Activated CD8-positive, alpha-beta memory T cell treated with anti-CD3 and anti-CD28 coated beads for 24 hours (primary cell): ENCODE results near the gene BOD1.

Experiments
- DNase-seq: peaks from one replicate; pipeline ENCODE4 v3.0.0-alpha.2; 2020

Gene BOD1

DNA sequence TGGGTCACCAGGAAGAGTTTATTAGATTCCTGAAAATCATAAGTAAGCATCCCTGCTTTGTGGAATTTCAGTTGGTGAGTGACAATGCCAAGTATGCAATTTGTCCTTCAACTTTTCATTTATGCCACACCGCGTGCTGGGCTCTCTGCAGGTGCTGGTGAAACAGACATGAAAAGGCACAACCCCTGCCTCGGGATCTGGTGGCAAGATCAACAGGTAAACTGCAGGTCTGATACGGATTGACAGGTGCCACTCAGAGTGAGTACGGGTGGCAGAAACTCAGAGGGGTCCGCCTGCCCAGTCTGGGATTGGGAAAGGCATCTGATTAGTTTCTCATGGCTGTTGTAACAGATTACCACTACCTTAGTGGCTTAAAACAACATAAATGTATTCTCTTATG is 40.5 kb downstream of the BOD1 start:
- DNase-seq: no peak

DNA sequence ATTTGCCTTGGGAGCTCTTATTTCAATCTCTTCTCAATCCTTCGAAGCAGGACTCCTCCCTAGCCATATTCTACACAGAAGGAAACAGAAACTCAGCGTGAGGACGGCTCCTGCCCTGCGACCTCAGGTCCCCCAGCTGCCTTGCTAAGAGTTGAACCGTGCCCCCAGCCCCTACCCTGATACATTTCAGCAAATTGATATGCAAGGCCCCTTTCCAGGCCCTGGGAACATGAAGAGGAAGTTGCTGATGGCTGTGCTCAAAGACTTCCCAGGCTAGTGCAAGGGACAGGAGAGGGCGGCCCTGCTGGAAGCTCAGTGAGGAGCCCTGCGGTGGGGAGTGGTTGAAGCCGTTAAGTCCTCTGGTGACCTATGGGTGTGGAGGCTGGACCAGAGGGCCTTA is 41.5 kb downstream of the BOD1 start:
- no peak for DNase-seq

DNA sequence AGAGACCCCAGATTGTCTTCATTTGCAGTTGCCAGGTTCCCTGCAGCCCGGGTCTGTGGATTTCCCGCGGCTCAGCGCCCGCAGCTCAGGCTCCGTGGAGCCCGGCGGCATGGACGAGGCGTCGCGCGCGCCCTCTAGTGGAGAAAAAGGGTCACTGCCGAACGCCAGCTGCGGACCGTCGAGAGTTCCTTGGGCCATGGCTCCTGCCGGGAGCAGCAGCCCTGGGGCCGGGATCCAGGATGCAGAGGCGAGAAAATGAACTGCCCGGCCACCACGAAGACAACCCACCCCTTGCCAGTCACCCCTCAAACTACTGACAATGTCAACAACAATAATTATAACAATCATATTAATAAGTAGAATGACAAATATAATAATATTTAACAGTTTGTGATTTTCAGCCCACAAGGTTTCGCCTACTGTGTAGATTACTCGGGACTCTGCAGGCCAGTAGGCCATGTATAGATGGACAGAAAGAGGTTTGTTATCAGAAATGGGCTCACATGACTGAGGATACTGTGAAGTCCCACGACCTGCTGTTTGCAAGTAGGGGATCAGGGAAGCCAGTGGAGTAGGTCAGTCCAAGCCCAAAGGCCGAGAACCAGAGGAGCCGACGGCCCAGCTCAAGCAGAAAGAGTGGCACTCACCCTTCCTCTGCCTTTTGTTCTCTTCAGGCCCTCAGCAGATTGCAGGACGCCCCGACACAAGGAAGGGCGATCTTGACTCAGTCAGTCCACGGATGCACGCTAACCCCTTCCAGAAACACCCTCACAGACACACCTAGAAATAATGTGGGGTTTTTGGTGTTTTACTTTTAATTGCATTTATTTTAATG is 43.1 kb downstream of the BOD1 start:
- DNase-seq: peak; percentile 86

DNA sequence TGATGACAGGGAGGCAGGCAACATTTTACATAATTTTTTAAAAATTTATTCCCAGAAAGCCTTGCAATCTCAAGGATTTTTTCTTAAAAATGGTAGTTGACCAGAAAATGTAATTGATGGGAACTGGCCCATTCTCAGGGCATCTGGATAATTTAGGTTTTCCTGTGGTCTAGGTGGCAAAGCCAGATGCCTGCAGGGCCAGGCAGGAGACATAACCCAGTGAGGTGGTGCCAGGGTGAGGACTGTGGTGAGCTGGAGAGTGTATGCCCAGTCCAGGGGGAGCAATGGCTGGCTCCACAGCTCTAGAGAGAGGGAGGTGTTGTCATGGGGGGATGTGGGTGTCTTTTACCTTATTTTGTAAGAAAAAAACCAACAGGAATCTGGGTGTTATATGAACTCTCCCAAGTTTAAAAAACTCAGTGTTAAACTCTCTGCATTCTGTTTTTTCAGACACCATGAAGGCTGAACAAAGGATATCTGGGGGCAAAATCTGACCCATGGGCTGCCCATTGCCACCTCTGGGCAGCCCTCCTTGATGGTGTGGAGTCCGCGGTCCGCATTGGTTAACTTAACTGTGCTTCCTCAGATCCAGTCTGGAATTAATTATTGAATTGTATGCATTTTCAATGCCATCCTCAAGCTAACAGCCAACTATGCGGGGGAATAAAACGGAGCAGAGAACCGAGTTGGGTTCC is 43.9 kb downstream of the BOD1 start:
- DNase-seq: no peak

DNA sequence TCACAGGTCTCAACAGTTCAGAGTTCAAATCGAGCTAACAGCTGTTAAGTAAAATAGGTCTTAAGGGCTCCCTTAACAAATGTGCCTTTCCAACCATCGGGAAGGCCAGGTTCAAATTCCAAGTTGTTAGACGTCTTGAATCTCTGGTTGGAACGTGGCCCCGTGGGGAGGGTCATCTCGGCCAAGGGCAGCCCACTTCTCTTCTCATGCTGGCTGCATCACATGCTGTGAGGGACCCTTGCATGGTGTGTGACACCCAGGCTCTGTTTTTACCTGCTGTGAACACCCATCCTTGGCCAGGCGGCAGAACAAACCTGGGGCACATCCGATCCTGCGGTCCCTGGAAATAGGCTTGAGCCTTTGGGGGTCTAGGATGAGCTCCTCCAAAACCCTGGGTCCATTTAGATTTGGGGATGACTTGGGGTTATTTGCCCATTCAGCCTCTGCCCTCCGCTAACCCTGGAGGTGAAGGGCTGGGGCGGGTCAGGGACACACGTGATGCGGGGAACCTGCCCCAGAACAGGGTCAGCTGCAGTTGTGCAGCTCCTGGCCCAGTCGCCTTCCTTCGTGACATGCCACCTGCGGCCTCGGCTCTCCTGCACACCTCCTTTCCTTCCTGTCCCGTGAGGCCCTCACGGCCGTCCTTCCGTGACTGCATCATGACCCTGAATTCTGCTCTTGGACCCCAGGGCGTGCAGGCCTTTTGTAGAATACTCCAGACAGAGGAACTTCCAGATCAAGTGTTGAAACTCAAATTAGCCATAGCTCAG is 45.9 kb downstream of the BOD1 start:
- no peak for DNase-seq

DNA sequence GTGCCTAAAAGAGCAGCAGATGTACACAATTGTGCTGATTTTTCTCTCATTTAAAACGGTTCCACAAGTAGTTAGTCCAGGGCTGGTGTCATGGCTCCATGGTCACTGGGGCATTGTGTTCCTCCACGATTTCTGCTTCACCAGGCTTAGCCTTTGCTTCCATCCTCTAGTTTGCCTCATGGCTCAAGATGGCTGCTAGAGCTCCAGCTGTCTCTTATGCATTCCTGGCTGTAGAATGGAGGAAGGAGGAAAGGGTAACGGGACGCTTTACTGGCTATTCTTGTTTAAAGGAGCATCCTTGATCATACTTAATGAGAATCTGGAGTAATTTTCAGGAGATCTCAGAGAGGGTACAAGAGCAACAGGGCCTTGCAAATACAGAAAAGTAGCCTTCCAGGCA is 47.7 kb downstream of the BOD1 start:
- no peak for DNase-seq

DNA sequence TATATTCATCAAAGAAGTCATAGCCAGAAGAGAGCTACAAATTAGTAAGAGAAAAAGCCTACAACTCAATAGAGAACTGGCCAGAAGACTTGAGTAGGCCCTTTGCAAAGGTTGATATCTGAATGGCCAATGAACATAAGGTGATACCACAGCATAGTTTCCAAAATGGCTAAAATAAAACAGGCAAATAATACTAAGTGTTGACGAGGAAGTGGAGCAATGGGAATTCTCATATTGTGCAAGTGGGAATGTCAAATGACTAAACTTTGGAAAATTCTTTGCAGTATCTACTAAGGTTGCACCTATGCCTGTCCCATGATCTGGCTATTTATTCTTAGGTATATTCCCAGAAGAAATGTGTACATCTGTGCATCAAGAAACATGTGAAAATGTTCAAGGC is 48.3 kb downstream of the BOD1 start:
- DNase-seq: no peak

DNA sequence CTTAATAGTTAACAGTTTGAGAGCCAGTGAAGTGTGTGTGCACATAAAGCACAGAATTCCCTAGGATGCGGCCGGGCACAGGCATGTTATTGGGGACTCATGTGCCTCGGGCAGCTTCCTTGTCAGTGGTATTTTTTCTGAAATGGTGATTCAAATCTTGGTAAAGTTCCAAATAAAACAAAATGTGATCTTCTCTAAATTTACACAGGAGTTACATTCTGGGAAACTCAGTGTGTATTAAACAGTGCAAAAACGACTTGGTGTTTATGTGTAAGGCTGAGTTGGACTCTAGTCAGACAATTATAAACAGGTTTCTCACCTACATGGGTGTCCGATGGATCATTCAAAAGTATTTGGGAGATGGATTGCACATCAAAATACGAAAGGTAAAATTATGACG is 48.9 kb downstream of the BOD1 start:
- no peak for DNase-seq

DNA sequence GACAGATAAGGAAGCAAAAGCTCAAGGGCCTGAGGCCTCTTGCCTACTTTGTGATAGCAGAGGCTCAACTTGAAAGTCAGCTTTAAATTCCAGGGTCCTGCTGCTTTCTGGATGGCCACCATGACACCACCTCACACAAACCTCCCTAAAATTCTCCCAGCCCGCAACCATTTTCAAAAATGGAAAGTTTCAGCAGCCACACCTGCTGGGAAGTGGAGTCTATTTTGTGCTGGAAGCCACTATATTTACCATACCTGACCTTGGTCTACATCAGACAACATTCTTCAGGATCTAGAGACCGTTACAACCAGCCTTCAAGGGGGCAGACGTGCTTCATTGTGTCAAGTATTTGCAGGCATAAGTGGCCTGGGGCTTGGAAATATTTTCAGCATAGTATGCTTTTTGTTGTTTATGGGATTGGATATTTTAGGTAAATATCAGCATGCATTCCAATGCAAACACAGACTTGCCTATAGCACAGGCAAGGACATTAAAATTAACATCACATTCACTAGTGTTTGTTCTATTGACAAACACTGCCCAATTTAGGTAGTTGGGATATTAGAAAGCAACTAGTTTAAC is 50.9 kb downstream of the BOD1 start:
- no peak for DNase-seq

DNA sequence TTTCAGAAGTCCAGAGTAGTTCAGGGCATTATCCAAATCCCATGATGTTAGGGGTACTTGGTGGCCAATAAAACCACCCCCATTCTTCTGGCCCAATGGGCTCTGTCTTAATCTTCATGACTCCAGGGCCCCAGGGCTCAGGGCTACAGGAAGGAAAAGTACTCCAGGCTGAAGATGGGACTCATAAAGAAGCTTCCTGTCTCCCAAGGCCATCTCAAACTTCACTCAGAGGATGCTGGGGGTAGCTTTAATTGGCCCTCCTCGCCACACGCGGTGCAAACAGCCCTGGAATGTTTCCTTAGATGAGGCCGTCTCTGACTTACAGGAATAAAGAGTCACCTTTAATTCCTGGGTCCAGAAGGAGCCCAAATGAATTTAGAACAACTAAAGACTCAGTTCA is 52.3 kb downstream of the BOD1 start:
- no peak for DNase-seq

DNA sequence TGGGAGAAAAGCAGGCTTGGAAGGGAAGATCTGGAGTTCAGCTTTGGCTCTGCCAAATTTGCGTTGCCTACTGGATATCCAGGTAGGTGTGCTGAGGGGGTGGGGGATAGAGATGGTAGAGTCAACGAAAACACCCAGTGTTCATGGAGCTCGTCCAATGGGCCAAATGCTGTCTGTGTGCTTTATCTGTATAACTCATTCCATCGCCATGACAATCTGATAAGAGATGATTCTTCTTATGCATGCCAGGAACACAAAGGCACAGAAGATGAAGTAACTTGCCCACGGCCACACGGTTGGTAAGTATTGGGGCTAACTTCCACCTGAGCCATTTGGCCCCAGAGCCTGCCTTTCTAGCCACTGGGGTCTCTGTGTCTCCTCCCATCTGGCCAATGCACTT is 53.2 kb downstream of the BOD1 start:
- DNase-seq: no peak

DNA sequence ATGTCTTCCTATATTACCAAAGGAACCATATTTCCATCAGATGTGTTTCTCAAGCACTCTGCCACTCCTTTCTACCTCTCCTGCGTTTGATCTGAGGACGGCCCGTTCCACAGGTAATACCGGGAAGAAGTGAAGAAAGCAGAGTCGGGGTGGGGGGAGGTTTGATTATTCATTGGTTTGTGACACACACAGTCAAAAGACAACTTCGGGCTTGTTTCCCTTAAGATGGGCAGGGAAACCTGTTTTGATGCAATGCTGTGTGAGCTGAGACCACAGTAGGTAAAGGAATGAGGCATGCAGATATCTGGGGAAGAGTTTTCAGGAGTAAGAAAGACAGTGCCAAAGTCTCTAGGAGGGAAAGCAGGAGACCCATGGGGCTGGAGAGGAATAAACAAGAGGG is 54.0 kb downstream of the BOD1 start:
- no peak for DNase-seq
